ENCODE results near the gene MYBPC3. TPM values are rescaled to one million over a fixed set of nuclear protein-coding genes. Genes with fewer than 3 reads are reported as not detected.

The MYBPC3 gene
- total and polyA plus RNA-seq, 10 of the 15 experiments (the other 5 are each of a cell fraction or from before 2014, with no cell fraction given) = 0.03 to 0.08 (median 0.03) TPM; not detected in 7

DNA sequence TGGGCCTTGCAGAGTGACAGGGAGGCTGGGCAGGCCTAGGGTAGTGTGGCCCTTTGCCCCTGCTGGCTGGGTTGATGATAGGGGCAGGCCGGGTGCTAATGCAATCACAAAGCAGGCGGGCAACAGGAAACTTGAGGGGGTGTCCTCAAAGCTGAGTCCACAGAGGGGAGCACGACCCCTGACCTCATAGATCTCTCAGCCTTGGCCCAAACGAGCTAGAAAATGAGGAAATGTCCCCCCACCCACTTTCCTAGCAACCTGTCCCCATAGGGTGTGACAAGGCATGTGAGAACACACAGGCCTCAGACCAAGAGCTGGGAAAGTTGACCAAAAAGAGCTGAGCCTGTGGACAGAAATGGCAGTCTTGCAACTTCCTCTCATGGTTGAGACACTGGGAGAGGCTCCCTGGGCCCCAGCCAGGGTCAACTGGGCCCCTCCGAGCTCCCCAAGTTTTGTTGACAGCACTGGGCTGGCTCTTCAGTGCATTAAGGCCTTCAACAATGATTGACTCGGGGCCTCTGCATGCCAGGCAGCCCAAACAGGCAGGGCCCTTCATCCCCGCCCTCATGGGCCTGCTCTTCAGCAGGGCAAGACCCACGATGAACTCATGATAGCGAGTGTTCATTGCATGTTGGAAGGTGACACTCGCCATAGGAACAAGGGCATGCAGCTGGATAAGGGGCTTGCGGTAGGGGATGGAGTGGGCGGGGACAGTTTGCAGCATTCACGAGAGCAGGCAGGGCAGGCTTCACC, 35.6 kb upstream of the MYBPC3 start:
- Histone ChIP-seq H3K4me3 (no peak overlapping the region), H3K79me2 (ENCODE audit: control insufficient read depth, insufficient read depth, low read length) (no peaks in the 10 kb centered on the region), H3K4me1 (ENCODE audit: control insufficient read depth, insufficient read depth, low read length) (peaks cover 16% of the 10 kb centered on the region), H3K9ac (ENCODE audit: control insufficient read depth, insufficient read depth, low read length) (no peak overlapping the region), H3K4me2 (ENCODE audit: control insufficient read depth, insufficient read depth) (no peak overlapping the region), H3K36me3 (ENCODE audit: control insufficient read depth in 2 of 2, insufficient read depth in 2 of 2, low read length in 1 of 2) (no peaks in the 10 kb centered on the region), H4K20me1 (ENCODE audit: control insufficient read depth, insufficient read depth) (no peaks in the 10 kb centered on the region), H3K9me3 (replicated peaks; ENCODE audit: control insufficient read depth, insufficient read depth, low read length) (no peaks in the 10 kb centered on the region), H3K27ac (ENCODE audit: control insufficient read depth, insufficient read depth) (no peak overlapping the region), H2AFZ (ENCODE audit: control insufficient read depth, low read depth, low read length) (no peak overlapping the region; the same call in 1 of the 2 replicates), H3K27me3 (replicated peaks in 1 of 2; ENCODE audit: control insufficient read depth in 2 of 2, insufficient read depth in 2 of 2, low read length in 1 of 2) (no peaks in the 10 kb centered on the region)
- FAIRE-seq = no peak
- no peak for DNase-seq (ENCODE audit: low read depth, low spot score)
- SMC1A ChIA-PET (ENCODE audit: uncharacterized antibody, unreplicated experiment) = interaction anchor here (0.6 to 2.1 kb wide), 7 partner anchors 9 to 117 kb away, joined by 3 to 6 read pairs (median 4); no protein-coding TSS in a partner anchor
- POLR2A ChIA-PET = interaction anchor here (0.6 to 8.5 kb wide), 4 partner anchors 9 to 14 kb away, joined by 3 to 94 read pairs (median 23); partner anchors contain the start of gene SPI1
- in situ Hi-C loops (cut with MboI) (no loop called here), intact Hi-C loops (cut with micrococcal nuclease; ENCODE audit: unreplicated experiment) (no loop called here)
- RAD21 ChIA-PET (ENCODE audit: unreplicated experiment) = no interaction called here
- TF ChIP-seq NFIC (IDR thresholded peaks at IDR 0.05; ENCODE audit: low read depth, low read length) (no peak), NRF1 (conservative IDR thresholded peaks at IDR 0.05; ENCODE audit: low read depth, low read length) (no peak), ZBED1 (IDR thresholded peaks at IDR 0.05; ENCODE audit: borderline replicate concordance) (no peak), KLF5 (IDR thresholded peaks at IDR 0.05; ENCODE audit: partially characterized antibody) (no peak), JUND (IDR thresholded peaks at IDR 0.05; ENCODE audit: low read depth, low read length) (no peak), RUNX3 (IDR thresholded peaks at IDR 0.05; ENCODE audit: low read length) (no peak), ETV6 (conservative IDR thresholded peaks at IDR 0.05 in 1 of 2, IDR thresholded peaks at IDR 0.05 in 1 of 2; ENCODE audit: borderline replicate concordance in 1 of 2, low read depth in 1 of 2) (no peak), TCF3 (IDR thresholded peaks at IDR 0.05; ENCODE audit: borderline replicate concordance, insufficient read depth, low read depth, low read length) (no peak), BHLHE40 (IDR thresholded peaks at IDR 0.05; ENCODE audit: borderline replicate concordance in 1 of 2, low read depth in 2 of 2, low read length in 1 of 2) (no peak), DPF2 (IDR thresholded peaks at IDR 0.05) (no peak)
- TF ChIP-seq, protein P1, sequence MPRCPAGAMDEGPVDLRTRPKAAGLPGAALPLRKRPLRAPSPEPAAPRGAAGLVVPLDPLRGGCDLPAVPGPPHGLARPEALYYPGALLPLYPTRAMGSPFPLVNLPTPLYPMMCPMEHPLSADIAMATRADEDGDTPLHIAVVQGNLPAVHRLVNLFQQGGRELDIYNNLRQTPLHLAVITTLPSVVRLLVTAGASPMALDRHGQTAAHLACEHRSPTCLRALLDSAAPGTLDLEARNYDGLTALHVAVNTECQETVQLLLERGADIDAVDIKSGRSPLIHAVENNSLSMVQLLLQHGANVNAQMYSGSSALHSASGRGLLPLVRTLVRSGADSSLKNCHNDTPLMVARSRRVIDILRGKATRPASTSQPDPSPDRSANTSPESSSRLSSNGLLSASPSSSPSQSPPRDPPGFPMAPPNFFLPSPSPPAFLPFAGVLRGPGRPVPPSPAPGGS (IDR thresholded peaks at IDR 0.05; ENCODE audit: borderline replicate concordance, insufficient read depth, low read depth, low read length, poor library complexity, severe bottlenecking) = no peak
- TF ChIP-seq, protein P2, sequence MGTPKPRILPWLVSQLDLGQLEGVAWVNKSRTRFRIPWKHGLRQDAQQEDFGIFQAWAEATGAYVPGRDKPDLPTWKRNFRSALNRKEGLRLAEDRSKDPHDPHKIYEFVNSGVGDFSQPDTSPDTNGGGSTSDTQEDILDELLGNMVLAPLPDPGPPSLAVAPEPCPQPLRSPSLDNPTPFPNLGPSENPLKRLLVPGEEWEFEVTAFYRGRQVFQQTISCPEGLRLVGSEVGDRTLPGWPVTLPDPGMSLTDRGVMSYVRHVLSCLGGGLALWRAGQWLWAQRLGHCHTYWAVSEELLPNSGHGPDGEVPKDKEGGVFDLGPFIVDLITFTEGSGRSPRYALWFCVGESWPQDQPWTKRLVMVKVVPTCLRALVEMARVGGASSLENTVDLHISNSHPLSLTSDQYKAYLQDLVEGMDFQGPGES (IDR thresholded peaks at IDR 0.05) = no peak
- 59% methylated on average over 13 of the region's 13 CpGs for WGBS (ENCODE audit: insufficient coverage, insufficient replicate concordance, low lambda C conversion rate, missing lambda C conversion rate)
- ATAC-seq = no peak
- CTCF ChIA-PET = interaction anchor here (0.6 to 2.6 kb wide), 5 partner anchors 10 to 1295 kb away, joined by 3 to 14 read pairs (median 4); partner anchors contain the start of gene SPI1
- no TSS peak for BruUV-seq (replicated peaks)

Data from GM12878 (cell line).